Thymus (tissue), 11 donors: ENCODE data around the gene RNF146. TPM values are rescaled to one million over a fixed set of nuclear protein-coding genes. Genes with fewer than 3 reads are reported as not detected.
"Not testable (repeated sequence)": the region's sequence is repeated elsewhere in the genome, so short reads cannot be mapped to it uniquely, and the experiment has no call there.

Experiments
- DNase-seq, 9 donors: peaks; one replicate each; pipeline ENCODE4 v3.0.0-alpha.2; 2013; ENCODE audit warnings: low spot score in 9 of 9, low read depth in 6 of 9, missing footprints in 1 of 9
- H3K27ac ChIP-seq, 2 donors: one replicate each; pipeline ENCODE4 v1.5.1; 2013; ENCODE audit warnings: control low read depth in 1 of 2, low read depth in 1 of 2, low read length in 1 of 2, mild to moderate bottlenecking in 1 of 2, moderate library complexity in 1 of 2
- H3K27me3 ChIP-seq, 2 donors: one replicate each; pipeline ENCODE4 v1.5.1; 2013; ENCODE audit warnings: low read length in 1 of 2; ENCODE audit not compliant: control insufficient read depth in 2 of 2, insufficient read depth in 1 of 2
- H3K36me3 ChIP-seq, 2 donors: one replicate each; pipeline ENCODE4 v1.5.1; 2013; ENCODE audit warnings: low read length in 1 of 2, mild to moderate bottlenecking in 1 of 2, moderate library complexity in 1 of 2; ENCODE audit not compliant: control insufficient read depth in 2 of 2, insufficient read depth in 2 of 2
- H3K4me1 ChIP-seq, 2 donors: one replicate each; pipeline ENCODE4 v1.5.1; 2013; ENCODE audit warnings: low read length in 2 of 2; ENCODE audit not compliant: control insufficient read depth in 2 of 2, insufficient read depth in 2 of 2
- H3K4me3 ChIP-seq, 2 donors: one replicate each; pipeline ENCODE4 v1.5.1; 2013; ENCODE audit warnings: low read length in 2 of 2, control low read depth in 1 of 2, mild to moderate bottlenecking in 1 of 2
- H3K9me3 ChIP-seq, 2 donors: one replicate each; pipeline ENCODE4 v1.5.1; 2013; ENCODE audit warnings: low read length in 1 of 2, mild to moderate bottlenecking in 1 of 2; ENCODE audit not compliant: control insufficient read depth in 2 of 2, insufficient read depth in 1 of 2
- WGBS: extraction: QIAGEN DNeasy Blood & Tissue Kit; methylation state at CpG from one replicate; pipeline ENCODE4 v1.1.7; 2013; 5-methylcytosine and 5-hydroxymethylcytosine counted together
- polyA plus RNA-seq: library from polyadenylated mRNA; stranded (reverse); fragments of 200-250 nt; gene quantifications from one replicate; pipeline ENCODE4 v1.2.3, GENCODE V29; 2013
- total RNA-seq: library from RNA; stranded (reverse); fragments of 120-200 nt; gene quantifications from one replicate; pipeline ENCODE4 v1.2.4, GENCODE V29; 2013
- donor health status: healthy.

The RNF146 gene
- total and polyA plus RNA-seq, 2 donors: 23.5 to 48.4 TPM

GRCh38 chr6:127317388-127318128 is 50.9 kb downstream of the RNF146 start:
- H3K27ac ChIP-seq: no peak overlapping the region
- 82% methylated on average over 6 of the region's 6 CpGs for WGBS
- no peak for DNase-seq
- H3K9me3 ChIP-seq: no peaks in the 10 kb centered on the region
- peaks cover 0 to 30% of the 10 kb centered on the region in 2 donors for H3K36me3 ChIP-seq
- no peaks in the 10 kb centered on the region for H3K27me3 ChIP-seq
- H3K4me3 ChIP-seq: no peak overlapping the region
- H3K4me1 ChIP-seq: no peaks in the 10 kb centered on the region

- no peak for DNase-seq
- WGBS: 100% methylated on average over 1 of the region's 1 CpG
- Histone ChIP-seq H3K4me3 (no peak overlapping the region), H3K36me3 (peaks cover 0 to 16% of the 10 kb centered on the region in 2 donors), H3K4me1 (no peaks in the 10 kb centered on the region), H3K27me3 (no peaks in the 10 kb centered on the region), H3K27ac (no peak overlapping the region), H3K9me3 (no peaks in the 10 kb centered on the region)
Measured at GRCh38 chr6:127319686-127320085, 53.0 kb downstream of the RNF146 start.

DNA sequence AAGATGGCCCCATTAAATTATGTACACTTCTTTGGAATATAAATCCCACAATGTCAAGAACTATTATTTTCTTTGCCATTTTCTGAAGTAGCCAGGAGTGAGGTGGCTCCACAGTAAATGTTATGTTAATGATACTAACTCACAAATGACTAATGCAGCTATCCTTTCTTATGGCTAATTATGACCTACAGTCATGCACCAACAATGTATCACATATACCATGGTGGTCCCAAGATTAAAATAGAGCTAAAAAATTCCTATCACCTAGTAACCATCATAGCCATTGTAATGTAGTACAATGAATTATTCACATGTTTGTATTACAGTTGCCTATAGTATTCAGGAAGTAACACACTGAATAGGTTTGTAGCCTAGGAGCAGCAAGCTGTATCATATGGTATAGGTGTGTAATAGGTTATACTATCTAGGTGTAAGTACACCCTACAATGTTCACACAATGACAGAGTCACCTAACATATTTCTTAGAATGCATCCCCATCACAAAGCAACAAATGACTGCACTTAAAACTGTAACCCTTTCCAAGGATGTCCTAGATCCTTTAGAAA is 61.5 kb downstream of the RNF146 start:
- Histone ChIP-seq H3K27me3 (no peaks in the 10 kb centered on the region), H3K9me3 (no peaks in the 10 kb centered on the region), H3K4me1 (no peaks in the 10 kb centered on the region), H3K27ac (no peak overlapping the region), H3K36me3 (peaks cover 4 to 24% of the 10 kb centered on the region in 2 donors), H3K4me3 (no peak overlapping the region)
- no peak for DNase-seq

GRCh38 chr6:127331256-127331655 is 64.6 kb downstream of the RNF146 start:
- not testable (repeated sequence) for H3K27ac ChIP-seq, H3K4me1 ChIP-seq, H3K4me3 ChIP-seq, H3K27me3 ChIP-seq, H3K9me3 ChIP-seq, DNase-seq
- 78% methylated on average over 3 of the region's 3 CpGs for WGBS
- peaks cover under 1 to 11% of the 10 kb centered on the region in 2 donors for H3K36me3 ChIP-seq

DNA sequence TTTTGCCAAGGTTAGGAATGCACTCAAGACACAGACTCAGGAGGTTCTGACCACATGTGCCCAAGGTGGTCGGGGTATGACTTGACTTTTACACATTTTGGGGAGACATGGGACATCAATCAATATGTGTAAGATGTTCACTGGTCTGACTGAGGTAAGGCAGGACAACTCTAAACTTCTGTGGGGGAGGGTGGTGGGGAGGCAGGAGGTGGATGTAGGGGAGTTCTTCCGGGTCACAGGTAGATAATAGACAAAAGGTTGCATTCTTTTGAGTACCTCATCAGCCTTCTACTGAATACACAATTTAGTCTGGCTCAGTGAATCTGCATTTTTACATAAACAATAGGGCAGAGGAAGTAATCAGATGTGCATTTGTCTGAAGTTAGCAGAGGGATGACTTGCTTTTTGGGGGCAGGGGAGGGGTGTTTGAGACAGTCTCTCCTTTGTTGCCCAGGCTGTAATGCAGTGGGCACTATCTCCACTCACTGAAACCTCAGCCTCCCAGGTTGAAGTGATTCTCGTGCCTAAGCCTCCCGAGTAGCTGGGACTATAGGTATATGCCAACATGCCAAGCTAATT is 65.8 kb downstream of the RNF146 start:
- Histone ChIP-seq H3K9me3 (no peaks in the 10 kb centered on the region), H3K4me3 (no peak overlapping the region), H3K27me3 (no peaks in the 10 kb centered on the region), H3K4me1 (no peaks in the 10 kb centered on the region), H3K27ac (no peak overlapping the region), H3K36me3 (peaks cover 0 to 9% of the 10 kb centered on the region in 2 donors)
- no peak for DNase-seq
- WGBS: 73% methylated on average over 4 of the region's 4 CpGs

Other genes starting within 250 kb of the RNF146 start
- gene RSPO3, start 148.2 kb upstream of the RNF146 start, total RNA-seq: 1.3 TPM
- 2.4 TPM for gene RSPO3, start 148.2 kb upstream of the RNF146 start, polyA plus RNA-seq
- gene ECHDC1, start 76.7 kb downstream of the RNF146 start, total RNA-seq: 54.8 TPM
- gene ECHDC1, start 76.7 kb downstream of the RNF146 start, polyA plus RNA-seq: 51.5 TPM
- 0.52 TPM for gene KIAA0408, start 192.5 kb downstream of the RNF146 start, total RNA-seq
- 1.0 TPM for gene KIAA0408, start 192.5 kb downstream of the RNF146 start, polyA plus RNA-seq